NCI-H146 treated with DMSO at 0.1 percent for 48 hours (cell line): Measurements from ENCODE around the gene CD180.

Experiments
- DNase-seq: peaks from one replicate; lab custom pipeline; 2025; ENCODE audit not compliant: unreplicated experiment; lab: John Stamatoyannopoulos, UW

The CD180 gene

DNA sequence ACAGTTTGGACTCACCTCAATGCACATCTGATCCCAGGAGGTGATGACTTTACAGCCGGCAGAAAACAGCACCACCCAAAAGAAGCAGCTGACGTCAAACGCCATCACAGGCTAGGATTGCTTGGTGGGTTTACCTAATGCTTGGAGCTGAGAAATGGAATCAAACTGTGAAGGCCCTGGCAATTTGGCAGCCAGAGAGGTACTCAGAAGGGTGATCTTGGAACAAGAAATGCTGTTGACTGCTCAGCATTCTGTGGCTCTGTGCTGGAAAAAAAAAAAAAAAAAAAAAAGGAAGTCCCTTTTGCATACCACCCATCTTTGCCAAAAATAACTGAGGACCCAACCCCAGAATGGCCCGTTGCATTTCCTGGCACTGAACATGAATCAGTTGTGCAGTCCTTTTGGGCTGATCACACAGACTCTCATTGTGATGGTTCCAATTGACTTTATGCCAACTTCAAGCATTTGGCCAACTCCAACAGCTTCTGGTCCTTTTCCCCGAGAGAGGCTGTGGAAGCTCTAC is at the start of gene CD180:
TSS of gene CD180 (minus strand) at position 263 of the 523 bp plus-strand sequence. CDS start at position 105, 158 bp downstream.
- no peak for DNase-seq

DNA sequence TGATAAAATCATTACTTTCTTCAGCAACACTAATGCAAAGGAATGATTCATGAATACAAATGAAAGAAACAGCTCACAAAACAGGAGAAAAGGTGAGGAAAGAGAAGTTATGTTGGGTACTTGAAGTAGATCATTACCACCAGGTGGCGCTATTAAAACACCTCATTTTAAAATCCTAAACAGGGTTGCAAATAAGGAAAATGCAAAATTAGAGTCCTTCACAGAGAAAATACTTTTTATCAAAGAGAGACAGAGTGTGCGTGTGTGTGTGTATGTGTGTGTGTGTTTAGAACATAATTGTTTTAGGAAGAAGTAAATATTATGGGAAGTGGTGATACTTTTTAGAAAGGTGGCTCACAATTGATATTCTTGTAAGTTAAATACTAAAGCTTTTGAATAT is 49.5 kb upstream of the CD180 start:
- DNase-seq: peak; percentile 59

DNA sequence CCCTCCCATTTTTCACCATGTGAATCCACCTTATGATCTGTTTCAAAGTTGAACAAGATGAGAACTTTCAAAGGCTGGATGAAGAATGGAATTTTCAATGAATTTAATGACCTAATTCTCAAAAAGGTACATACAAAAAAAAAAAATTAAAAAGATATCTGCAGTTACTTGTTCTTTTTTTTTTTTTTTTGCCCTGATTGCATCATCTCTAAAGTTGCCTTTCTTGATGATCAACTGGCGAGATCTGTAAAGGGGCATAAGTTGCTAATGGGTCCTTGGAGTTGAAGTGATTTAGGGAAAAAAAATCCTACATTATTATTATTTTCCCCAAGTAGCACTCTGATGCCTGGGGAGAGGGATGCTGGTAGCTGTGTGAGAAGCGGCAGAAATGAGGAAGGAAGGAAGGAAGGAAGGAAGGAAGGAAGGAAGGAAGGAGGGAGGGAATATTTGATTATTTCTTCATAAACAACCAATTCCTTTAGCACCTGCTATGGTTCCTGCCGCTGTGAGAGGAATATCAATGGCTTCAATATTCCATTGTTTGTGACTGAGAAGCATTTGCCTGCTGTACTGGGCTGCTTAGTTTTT is 48.8 kb upstream of the CD180 start:
- DNase-seq: no peak

DNA sequence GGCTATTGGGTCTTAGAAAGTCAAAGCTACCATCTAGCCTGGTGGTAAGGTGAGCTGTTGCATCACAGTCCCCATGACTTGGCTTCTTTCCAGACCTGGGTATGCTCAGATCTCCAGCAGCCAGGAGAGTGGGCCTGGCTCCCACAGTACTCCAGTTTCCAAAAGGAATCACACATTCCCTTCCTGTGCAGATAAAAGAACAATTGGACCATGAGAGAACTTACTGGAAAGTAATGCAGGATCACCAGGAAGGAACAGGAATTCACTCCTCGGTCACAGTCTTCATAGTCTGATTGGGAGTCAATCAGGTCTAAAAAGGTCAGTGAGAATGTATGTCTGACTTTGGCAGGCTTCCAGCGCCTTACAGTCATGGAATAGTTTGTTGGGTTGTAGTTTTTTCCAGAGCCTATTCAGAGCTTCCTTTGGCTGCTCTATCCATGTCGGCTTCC is 47.8 kb upstream of the CD180 start:
- DNase-seq: no peak

DNA sequence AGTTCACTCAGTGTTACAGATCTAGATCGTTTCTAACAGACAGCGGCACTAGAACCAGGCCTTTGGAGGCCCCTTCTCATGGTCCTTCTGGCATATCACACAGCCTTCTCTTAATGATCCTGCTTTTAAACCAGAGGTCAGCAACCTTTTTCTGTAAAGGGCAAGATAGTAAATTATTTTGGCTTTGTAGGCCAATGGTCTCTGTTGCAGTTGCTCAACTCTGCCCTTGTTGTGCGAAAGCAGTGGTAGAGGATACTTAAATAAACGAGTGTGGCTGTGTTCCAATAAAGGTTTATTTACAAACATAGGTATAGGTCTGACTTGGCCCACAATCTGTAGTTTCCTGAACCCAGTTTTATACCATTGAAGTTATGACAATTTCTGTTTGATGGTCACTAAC is 47.3 kb upstream of the CD180 start:
- no peak for DNase-seq

DNA sequence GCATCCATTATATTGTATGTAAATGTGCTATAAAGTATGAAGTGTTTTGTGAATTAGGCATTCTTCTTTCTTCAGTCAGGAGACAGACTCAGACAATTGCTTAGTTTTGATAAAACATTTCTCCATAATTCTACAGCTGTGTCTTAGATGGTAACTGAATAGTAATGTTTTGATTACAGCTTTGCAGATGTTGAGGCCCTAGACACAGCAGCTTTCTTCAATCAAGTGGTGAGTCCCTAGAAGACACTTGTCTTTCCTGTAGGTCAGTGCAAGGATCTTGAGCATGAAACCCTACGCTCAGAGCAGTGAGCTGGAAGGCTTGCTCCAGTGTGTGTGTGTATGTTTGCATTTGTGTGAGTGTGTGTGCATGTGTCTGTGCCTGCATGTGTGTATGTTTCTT is 46.8 kb upstream of the CD180 start:
- DNase-seq: no peak

DNA sequence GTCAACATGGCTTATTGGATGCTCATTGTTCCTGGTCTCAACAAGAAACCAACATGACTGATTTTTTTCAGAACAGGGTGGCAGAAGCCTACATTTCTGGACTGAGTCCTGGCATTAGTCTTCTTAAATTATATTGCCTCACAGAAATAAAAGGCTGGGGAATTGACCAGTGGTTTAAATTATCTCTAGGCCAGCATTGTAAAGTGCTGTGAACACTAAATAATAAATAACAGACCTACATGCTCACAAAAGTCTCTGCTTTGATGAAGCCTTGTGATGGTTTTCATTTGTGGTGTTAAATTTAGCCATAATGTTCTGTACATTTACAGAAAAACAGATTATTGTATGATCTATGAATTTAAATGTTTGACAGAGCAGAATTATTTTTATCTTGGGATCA is 44.7 kb upstream of the CD180 start:
- no peak for DNase-seq

DNA sequence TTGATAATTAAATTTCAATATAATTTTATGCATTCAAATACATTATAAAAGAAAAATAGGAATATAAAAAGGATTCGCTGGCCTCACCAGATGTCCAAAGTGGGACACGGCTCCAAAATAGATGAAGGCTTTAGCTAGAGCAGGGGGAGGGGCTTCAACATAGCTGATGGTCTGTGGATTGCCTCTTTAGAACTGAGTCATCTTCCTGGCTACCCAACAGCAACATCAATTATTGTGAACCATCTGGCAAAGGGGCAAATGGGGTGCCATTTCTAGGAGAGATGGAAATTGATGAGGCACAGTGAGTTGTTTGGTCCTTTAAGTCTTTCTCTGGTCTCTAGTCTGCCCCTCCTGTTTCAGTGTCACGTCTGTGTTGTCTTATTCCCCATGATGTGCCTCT is 44.2 kb upstream of the CD180 start:
- no peak for DNase-seq

DNA sequence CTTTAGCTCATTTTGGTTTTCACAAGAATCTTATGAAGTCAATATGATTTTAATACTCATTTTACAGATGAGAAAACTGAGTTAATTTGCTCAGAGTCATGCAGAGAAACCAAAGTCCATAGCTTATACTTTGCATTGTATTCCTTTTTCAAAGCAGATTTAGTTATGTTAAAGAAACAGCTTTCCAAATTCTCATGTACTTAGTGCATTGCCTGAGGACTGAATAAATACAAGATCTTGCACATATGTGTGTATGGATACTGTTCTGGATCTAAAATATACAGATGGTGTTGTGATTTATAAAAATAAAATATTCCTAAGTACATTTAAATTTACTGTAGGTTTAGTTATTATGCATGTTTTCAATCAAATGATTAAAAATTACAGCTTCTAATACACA is 43.5 kb upstream of the CD180 start:
- no peak for DNase-seq

DNA sequence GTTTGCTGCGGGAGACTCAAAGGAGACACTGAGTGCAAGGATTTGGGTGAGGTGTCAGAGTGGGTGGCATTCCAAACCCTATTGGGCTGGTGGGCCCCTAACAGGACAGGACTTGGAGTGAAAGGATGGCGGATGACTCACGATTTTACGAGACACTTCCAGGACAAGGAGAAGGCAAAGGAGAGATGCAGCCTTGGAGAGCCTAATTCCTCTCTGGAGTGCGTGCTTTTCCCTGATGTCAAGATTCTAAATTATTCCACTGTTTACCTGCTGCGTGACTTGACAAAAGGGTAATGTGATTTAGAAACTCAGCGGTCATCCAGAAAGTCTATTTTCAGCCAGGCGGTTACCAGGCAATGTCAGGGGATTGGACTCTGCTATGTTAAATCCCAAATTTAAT is 41.6 kb upstream of the CD180 start:
- no peak for DNase-seq

DNA sequence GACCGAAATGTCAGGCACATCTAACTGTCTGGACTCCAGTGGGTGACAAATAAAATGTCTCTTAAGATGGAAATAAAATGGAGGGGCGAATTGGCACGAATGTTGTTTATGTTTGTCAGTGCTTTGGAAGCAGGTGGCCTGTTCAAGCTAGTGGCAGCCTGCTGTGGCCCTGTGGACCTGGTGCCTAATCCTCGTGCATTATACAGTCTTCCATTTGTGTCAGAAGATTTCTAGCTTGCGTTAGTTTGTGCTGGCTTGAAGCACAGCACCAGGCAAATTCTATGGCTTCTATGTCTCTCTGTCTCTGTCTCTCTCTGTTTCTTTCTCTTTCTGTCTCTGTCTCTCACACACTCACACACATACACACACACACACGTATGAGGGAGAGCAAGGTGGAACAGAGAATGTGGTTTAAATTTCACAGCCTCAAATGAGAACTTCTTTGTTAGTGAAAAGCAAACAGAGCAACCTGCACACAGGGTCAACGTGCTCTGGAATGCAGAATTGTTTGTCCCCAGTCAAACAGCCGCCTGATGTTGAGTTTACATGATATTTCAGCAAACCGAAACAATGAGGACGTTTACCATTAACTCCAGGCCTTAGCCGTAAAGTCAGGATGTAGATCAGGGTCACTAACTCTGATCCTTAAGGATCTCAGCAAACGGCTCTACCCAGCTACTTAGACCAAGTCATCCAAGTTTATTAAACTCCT is 39.0 kb upstream of the CD180 start:
- DNase-seq: no peak

DNA sequence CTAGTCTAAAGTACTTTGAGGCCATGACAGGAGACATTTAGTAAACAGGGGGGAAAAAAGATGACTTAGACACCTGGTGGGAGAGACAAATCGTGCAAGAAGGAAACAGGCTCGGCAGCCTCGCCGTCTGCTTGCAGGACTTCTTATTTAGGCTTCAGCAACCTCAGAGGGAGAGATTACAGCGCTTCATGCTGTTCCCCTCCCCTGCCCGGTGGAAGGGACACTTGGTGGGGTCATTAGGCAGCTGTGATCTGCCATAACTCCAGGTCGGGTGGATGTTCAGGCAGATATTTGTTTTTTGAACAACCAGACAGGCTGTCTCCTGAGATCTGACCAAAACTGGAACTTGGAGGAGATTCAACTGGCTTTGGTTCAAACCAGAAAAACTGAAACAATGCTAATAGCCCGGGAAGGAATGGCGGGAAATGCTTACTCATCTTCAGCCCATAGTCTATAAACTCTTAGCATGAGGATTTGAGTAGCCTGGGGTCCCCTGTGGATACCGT is 38.1 kb upstream of the CD180 start:
- no peak for DNase-seq

DNA sequence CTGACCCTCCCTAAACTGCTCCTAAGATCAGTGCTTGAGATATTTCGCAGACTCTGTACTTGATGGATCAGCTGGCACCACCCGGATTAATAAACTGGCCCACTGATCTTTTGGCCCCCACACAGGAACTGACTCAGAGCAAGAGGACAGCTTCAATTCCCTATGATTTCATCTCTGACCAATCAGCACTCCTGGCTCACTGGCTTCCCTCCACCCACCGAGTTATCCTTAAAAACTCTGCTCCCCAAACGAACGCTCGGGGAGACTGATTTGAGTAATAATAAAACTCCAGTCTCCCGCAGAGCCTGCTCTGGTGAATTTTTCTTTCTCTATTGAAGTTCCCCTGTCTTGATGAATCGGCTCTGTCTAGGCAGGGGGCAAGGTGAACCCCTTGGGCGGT is 36.5 kb upstream of the CD180 start:
- DNase-seq: no peak

DNA sequence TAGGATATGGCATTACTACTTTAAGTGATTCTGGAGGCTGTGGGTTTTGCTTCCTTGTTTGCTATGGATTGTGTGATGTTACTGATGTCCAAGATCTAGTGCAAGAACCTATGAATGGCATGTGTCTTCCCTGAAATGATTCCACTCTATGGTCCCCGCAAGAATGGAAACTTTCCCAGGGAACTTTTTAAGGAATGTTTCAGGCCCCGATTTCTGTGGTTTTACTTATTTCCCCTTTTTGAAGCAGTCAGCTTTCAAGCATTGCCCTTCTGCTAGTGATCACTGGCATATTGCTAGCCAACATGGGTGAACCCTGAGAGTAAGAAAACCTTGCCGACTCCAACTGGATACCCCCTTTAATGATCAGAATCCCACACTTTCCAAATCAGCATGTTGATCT is 26.6 kb upstream of the CD180 start:
- DNase-seq: no peak

DNA sequence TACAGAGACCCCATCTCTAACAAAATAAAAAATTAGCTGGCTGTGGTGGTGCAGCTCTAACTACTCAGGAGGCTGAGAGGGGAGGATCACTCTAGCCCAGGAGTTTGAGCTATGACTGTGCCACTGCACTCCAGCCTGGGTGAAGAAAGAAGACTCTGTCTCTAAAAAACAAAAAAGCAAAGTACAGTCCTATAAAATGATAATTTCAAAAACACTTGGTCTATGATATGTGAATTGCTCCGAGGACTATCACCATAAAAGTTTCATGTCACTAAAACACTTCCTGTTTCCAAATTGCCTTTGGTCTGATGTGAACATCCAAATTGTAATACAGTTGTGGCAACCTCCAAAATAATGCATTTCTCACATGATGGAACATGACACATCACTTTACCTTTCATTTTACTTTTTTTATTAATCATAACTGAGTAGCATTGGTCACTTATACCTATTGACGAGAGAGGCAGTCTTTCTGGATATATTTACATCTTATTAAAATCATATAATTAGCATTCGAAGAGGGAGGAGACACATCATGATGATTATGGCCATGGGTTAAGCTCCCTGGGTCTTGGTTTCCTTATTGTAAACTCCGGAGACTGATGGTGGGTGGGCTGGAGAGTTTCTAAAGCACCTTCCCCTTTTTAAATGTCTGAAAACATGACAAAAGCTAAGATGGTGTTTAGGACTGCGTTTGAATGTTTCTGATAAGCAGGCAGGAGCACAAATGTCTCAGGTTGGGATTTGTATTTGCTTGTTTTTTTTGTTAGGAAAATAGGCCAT is 25.8 kb upstream of the CD180 start:
- DNase-seq: no peak

DNA sequence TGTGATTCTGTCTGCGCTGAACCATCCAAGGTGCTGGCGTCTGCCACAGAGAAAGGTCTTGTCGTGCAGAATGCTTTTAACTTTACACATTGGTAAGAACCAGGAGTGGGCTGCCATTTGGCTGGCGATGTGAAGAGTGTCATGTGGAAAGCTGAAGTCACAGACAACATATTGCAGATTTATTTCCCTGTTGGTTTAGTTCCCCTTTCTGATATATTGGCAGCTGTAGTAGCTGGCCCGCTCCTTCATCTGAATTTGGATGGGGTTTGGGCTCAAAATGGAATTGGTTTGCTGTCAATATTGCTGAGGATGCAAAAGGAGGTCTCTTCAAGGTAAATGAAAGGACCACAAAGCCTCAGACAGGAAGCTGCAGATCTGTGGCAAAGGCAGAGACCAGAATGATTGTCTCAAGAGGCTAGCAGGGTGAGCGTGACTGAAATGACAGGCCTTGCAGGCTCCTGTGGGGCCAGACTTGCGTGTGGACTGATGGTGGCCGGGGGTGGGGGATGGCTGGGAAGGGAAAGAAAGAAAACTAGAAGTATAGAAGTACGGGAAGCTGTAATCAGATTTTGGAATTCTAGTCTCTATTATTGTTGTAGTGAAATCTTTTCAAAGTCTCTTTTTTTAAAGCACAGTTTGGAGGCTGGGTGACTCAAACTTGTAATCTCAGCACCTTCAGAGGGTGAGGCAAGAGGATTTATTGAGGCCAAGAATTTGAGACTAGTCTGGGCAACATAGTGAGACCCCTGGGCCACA is 25.1 kb upstream of the CD180 start:
- no peak for DNase-seq

DNA sequence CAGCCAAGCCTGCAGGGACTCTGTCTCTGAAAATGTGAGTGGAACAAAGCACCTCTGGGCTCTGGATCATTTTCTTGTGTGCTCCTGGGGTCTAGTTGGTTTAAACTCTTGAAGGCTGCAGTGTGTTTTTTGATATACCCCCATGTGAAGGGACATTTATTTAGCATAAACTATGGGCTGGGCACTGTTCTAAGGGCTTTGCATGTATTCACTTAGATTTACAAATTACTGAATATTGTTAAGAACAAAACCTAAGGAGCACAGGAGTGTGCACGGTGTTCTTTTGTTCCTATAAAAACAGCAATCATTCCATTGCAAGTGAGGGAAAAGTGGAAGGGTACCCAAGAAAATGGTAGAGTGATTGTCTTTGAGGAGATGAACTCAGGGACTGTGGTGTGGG is 20.0 kb upstream of the CD180 start:
- DNase-seq: no peak

DNA sequence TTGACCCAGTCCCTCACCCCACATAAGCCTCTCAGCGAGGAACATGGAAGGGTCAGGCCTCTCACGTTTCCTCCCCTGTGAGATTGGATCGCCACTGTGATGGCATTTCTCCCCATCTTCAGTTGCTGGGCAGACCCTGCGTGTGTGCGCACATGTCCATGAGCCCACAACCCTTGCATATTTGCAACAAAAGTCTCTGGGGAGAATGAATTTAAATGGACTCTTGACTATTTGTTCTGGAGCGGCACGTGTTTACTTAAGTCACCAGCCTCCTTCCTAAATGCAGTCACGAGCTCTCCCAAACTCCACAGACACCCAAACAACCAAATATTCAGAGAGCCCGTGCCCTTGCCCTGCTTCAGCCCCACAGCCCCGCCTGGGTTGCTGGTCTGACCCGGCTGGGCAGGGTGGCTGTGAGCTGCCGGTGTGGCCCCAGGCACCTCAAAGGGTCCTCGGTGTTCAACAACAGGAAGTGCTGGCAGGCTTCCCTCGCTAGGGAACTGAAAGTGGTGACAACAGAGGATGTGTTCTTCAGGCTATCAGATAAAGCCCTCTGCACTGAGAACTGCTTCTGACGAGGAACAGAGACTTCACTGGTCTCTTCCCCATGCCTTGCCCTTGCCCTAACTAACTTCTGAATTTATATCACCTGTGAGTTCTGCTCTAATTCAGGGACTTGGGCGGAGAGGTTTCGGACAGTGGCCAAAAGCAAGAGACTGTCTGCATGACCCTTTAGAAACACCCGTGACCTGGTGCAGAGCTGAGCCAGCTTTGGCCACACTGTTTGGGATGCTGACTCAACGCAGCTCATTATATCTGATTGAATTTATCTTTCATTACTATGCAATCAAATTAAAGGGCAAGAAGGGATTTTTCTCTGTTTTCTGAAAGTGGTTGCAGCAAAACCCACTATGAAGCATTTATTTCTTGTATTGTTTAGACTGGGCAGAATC is 19.2 kb upstream of the CD180 start:
- no peak for DNase-seq

DNA sequence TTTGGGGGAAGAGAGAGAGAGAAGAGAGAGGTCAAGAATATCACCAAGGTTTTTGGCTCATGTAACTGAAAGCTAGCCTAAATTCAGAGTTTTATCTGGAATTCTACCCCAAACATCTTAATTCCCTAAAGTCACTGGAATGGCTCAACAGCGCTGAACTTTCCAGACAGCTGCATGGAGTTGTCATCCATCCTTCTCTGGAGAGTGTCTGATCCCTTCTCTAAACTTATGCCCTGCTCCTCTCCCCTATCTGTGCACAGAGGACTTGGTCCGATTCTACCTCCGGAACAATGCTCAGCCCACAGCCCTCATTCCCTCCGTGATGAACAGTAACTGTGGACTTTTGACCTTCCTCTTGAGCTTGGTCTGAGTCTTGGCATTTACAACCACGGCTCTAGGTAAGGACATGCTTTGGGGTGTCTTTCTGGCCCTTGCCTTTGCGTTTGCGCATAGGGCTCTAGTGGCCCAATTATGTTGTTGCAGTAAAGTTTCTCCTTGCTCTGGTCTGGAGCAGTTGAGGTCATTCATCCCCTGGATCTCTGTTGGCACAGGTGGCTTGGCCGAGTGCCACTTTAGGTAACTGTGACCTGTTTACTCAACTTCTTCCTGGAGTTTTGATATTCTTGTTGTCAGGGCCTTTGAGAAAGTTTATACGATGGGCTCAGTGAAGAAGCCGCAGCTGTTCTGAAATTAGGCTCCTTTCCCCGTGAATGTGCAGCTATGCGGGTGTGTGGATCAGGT is 18.3 kb upstream of the CD180 start:
- DNase-seq: no peak
